Measurements from ENCODE around the gene CDKN2B-AS1. TPM values are rescaled to one million over a fixed set of nuclear protein-coding genes. Genes with fewer than 3 reads are reported as not detected.

Gene CDKN2B-AS1
- total and polyA plus RNA-seq, 7 donors = 0.49 to 264 (median 2.0) TPM

- 11 to 38% methylated on average over 6 of the region's 6 CpGs for WGBS, 2 donors
These were observed 129.8 kb downstream of the CDKN2B-AS1 start for GRCh38 chr9:22124263-22125011.

GRCh38 chr9:22129133-22129532 is 134.5 kb downstream of the CDKN2B-AS1 start:
- H3K27me3 ChIP-seq = no peaks in the 10 kb centered on the region
- 42 to 50% methylated on average over 1 of the region's 1 CpG for WGBS, 2 donors
- TF ChIP-seq EP300 (IDR thresholded peaks at IDR 0.05) (no peak), POLR2AphosphoS5 (IDR thresholded peaks at IDR 0.05) (no peak), POLR2A (IDR thresholded peaks at IDR 0.05) (no peak), CTCF (IDR thresholded peaks at IDR 0.05) (no peak)

More at GRCh38 chr9:22124263-22125011, 129.8 kb downstream of the CDKN2B-AS1 start:
- Histone ChIP-seq H3K4me1 (no peaks in the 10 kb centered on the region), H3K4me3 (no peak overlapping the region), H3K27me3 (no peaks in the 10 kb centered on the region), H3K36me3 (no peaks in the 10 kb centered on the region), H3K27ac (no peak overlapping the region), H3K9me3 (peaks cover 0 to 1% (median 0%) of the 10 kb centered on the region in 4 donors)
- intact Hi-C loops (cut with DNase I) = no loop called here
- TF ChIP-seq POLR2AphosphoS5 (IDR thresholded peaks at IDR 0.05) = no peak
- no peak for TF ChIP-seq EP300 (IDR thresholded peaks at IDR 0.05)
- TF ChIP-seq CTCF (IDR thresholded peaks at IDR 0.05) = no peak
- no peak for TF ChIP-seq POLR2A (IDR thresholded peaks at IDR 0.05)
- no peak for DNase-seq

GRCh38 chr9:22129633-22130032 is 135.0 kb downstream of the CDKN2B-AS1 start:
- Histone ChIP-seq H3K27ac (no peak overlapping the region), H3K4me3 (no peak overlapping the region), H3K36me3 (no peaks in the 10 kb centered on the region), H3K27me3 (no peaks in the 10 kb centered on the region), H3K4me1 (no peaks in the 10 kb centered on the region), H3K9me3 (no peaks in the 10 kb centered on the region)
- intact Hi-C loops (cut with DNase I) = no loop called here
- DNase-seq = no peak
- TF ChIP-seq EP300 (IDR thresholded peaks at IDR 0.05) (no peak), POLR2A (IDR thresholded peaks at IDR 0.05) (no peak), CTCF (IDR thresholded peaks at IDR 0.05) (no peak), POLR2AphosphoS5 (IDR thresholded peaks at IDR 0.05) (no peak)
- 53 to 75% methylated on average over 3 of the region's 3 CpGs for WGBS, 2 donors

More at GRCh38 chr9:22129133-22129532, 134.5 kb downstream of the CDKN2B-AS1 start:
- Histone ChIP-seq H3K4me3 (no peak overlapping the region), H3K36me3 (no peaks in the 10 kb centered on the region), H3K27ac (no peak overlapping the region), H3K9me3 (no peaks in the 10 kb centered on the region), H3K4me1 (no peaks in the 10 kb centered on the region)
- intact Hi-C loops (cut with DNase I) = no loop called here
- no peak for DNase-seq

GRCh38 chr9:22131817-22132216 is 137.2 kb downstream of the CDKN2B-AS1 start:
- no peak for DNase-seq
- Histone ChIP-seq H3K9me3 (no peaks in the 10 kb centered on the region), H3K4me1 (peaks cover 0 to 5% (median 0%) of the 10 kb centered on the region in 4 donors), H3K4me3 (no peak overlapping the region), H3K27me3 (no peaks in the 10 kb centered on the region), H3K36me3 (no peaks in the 10 kb centered on the region), H3K27ac (no peak overlapping the region)
- TF ChIP-seq POLR2AphosphoS5 (IDR thresholded peaks at IDR 0.05) (no peak), EP300 (IDR thresholded peaks at IDR 0.05) (no peak), CTCF (IDR thresholded peaks at IDR 0.05) (no peak)
- intact Hi-C loops (cut with DNase I) = no loop called here

Data from sigmoid colon (tissue), 7 donors.